Right lobe of liver (tissue), 6 donors: ENCODE measurements around the gene BRIP1. TPM values are rescaled to one million over a fixed set of nuclear protein-coding genes. Genes with fewer than 3 reads are reported as not detected.

ENCODE experiments used
- ATAC-seq, 4 donors: fragments of 200-7000 bp; cut with Tn5 transposase; one replicate each; pipeline ENCODE4 v1.9.1; 2020; ENCODE audit warnings: mild to moderate bottlenecking in 4 of 4, moderate library complexity in 4 of 4
- DNase-seq, 3 donors: peaks; one replicate each; pipeline ENCODE4 v3.0.0-alpha.2; 2020
- H3K27ac ChIP-seq, 3 donors: fragments of 200-600 bp; one replicate each; pipeline ENCODE4 v1.8.0; 2022
- H3K27me3 ChIP-seq, 2 donors: fragments of 200-600 bp; one replicate each; pipeline ENCODE4 v1.8.0; 2022
- H3K36me3 ChIP-seq, 4 donors: fragments of 200-600 bp; sonication (generic) in 1 of 4; one replicate each; pipeline versions ENCODE4 v1.5.1 to v1.8.0; 2017 to 2022; ENCODE audit warnings: control low read depth in 1 of 4
- H3K4me1 ChIP-seq, 4 donors: fragments of 200-600 bp; sonication (generic) in 1 of 4; one replicate each; pipeline versions ENCODE4 v1.5.1 to v1.8.0; 2017 to 2022; ENCODE audit warnings: control low read depth in 1 of 4
- H3K4me3 ChIP-seq, 3 donors: fragments of 200-600 bp; one replicate each; pipeline ENCODE4 v1.8.0; 2022
- H3K9me3 ChIP-seq, 4 donors: fragments of 200-600 bp; sonication (generic) in 1 of 4; one replicate each; pipeline versions ENCODE4 v1.5.1 to v1.8.0; 2017 to 2022; ENCODE audit warnings: control low read depth in 1 of 4
- POLR2A ChIP-seq: fragments of 450-650 bp; IDR thresholded peaks from one replicate; pipeline ENCODE4 v1.6.1; 2017; ENCODE audit warnings: antibody characterized with exemption, mild to moderate bottlenecking
- WGBS: methylation state at CpG from one replicate; pipeline ENCODE4 v1.1.6; 2018; ENCODE audit warnings: low coverage, low lambda C conversion rate; ENCODE audit not compliant: insufficient coverage; ENCODE audit errors: missing lambda C conversion rate; 5-methylcytosine and 5-hydroxymethylcytosine counted together
- intact Hi-C, 2 donors: fragments of 100-400 bp; cut with DNase I; formaldehyde crosslinking; loops; one replicate each; pipeline versions ENCODE4 v1.11.2 to v1.14.1; 2022
- total RNA-seq, 6 experiments: library from RNA; depleted of rRNA in 2 of 6; stranded (reverse); fragments of >200 nt in 2 of 6; fragmentation: NEBNext Ultra II Directional in 3 of 6; extraction: Animal tissue kit (Norgen Biotek cat#: 25700) in 3 of 6; gene quantifications; one replicate each; pipeline versions ENCODE4 v1.1.0 to v1.2.4, GENCODE V29; 2016 to 2023
- TF ChIP-seq, protein P1 (sequence below), 4 donors: fragments of 200-600 bp in 3 of 4; fragments of 450-650 bp in 1 of 4; IDR thresholded peaks; one replicate each; pipeline versions ENCODE4 v1.5.1 to v1.8.0; 2016 to 2022; ENCODE audit warnings: antibody characterized with exemption in 4 of 4, mild to moderate bottlenecking in 2 of 4
- donor health status: DM: no; HTN: yes; CAD: no.
- donor health status: DM: no; HTN: no; CAD: no.
- donor health status: DM: no; HTN: no; CAD: no.
- donor health status: DM: no; HTN: yes; CAD: no.
- donor health status: DM: no; HTN: yes; CAD: no.

The BRIP1 gene
- total RNA-seq, 6 experiments from 2014 or later: 1.0 to 1.6 (median 1.1) TPM

GRCh38 chr17:61755078-61755477 lies 108.2 kb downstream of the BRIP1 start:
- Histone ChIP-seq H3K27me3 (no peaks in the 10 kb centered on the region), H3K4me1 (no peaks in the 10 kb centered on the region), H3K4me3 (no peak overlapping the region), H3K9me3 (no peaks in the 10 kb centered on the region), H3K27ac (no peak overlapping the region), H3K36me3 (no peaks in the 10 kb centered on the region)
- TF ChIP-seq, protein P1, sequence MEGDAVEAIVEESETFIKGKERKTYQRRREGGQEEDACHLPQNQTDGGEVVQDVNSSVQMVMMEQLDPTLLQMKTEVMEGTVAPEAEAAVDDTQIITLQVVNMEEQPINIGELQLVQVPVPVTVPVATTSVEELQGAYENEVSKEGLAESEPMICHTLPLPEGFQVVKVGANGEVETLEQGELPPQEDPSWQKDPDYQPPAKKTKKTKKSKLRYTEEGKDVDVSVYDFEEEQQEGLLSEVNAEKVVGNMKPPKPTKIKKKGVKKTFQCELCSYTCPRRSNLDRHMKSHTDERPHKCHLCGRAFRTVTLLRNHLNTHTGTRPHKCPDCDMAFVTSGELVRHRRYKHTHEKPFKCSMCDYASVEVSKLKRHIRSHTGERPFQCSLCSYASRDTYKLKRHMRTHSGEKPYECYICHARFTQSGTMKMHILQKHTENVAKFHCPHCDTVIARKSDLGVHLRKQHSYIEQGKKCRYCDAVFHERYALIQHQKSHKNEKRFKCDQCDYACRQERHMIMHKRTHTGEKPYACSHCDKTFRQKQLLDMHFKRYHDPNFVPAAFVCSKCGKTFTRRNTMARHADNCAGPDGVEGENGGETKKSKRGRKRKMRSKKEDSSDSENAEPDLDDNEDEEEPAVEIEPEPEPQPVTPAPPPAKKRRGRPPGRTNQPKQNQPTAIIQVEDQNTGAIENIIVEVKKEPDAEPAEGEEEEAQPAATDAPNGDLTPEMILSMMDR (IDR thresholded peaks at IDR 0.05): no peak
- TF ChIP-seq POLR2A: no peak
- intact Hi-C loops: no loop called here
- DNase-seq (no peak), ATAC-seq (no peak)

DNA sequence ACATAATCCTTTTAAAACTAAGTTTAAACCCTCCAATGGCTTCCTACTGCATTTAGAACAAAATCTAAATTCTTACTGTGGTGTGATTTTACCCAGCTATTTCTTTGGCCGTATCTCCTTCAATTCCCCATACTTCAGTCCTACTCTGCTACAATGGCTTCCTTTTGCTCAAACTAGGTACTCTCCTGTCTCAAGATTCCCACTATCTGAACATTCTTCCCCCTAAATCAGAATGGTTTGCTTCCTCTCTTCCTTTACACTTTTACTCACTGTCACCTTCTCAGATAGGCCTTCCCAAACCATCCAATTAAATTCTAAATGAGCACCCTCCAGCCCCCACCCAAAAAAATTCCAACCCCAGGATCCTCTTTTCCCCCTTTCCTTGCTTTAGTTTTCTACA lies 109.2 kb downstream of the BRIP1 start:
- Histone ChIP-seq H3K27me3 (no peaks in the 10 kb centered on the region), H3K4me3 (no peak overlapping the region), H3K9me3 (no peaks in the 10 kb centered on the region), H3K36me3 (no peaks in the 10 kb centered on the region), H3K27ac (no peak overlapping the region), H3K4me1 (no peaks in the 10 kb centered on the region)
- ATAC-seq: no peak
- no peak for TF ChIP-seq POLR2A
- TF ChIP-seq, protein P1 (IDR thresholded peaks at IDR 0.05): no peak
- WGBS: 88% methylated on average over 1 of the region's 1 CpG
- intact Hi-C loops: no loop called here
- DNase-seq: no peak

DNA sequence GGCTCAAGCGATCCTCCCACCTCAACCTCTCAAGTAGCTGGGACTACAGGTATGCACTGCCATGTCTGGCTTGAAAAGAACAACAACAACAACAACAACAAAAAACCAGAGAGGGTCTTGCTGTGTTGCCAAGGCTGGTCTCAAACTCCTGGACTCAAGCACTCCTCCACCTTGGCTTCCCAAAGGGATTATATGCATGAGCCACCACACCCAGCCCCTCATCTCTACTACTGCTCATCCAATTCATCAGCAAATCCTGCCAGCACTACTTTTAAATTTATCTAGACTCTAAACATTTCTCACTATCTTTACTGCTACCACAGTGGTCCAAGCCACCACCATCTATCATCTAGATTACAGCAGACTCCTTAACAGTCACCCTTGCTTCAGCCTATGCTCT lies 109.6 kb downstream of the BRIP1 start:
- DNase-seq (no peak), ATAC-seq (no peak)
- intact Hi-C loops: no loop called here
- Histone ChIP-seq H3K4me1 (no peaks in the 10 kb centered on the region), H3K27ac (no peak overlapping the region), H3K4me3 (no peak overlapping the region), H3K36me3 (no peaks in the 10 kb centered on the region), H3K27me3 (no peaks in the 10 kb centered on the region), H3K9me3 (no peaks in the 10 kb centered on the region)
- no peak for TF ChIP-seq POLR2A
- TF ChIP-seq, protein P1 (IDR thresholded peaks at IDR 0.05): no peak
- 100% methylated on average over 1 of the region's 1 CpG for WGBS

GRCh38 chr17:61750656-61751055 lies 112.7 kb downstream of the BRIP1 start:
- no peak overlapping the region for H3K4me3 ChIP-seq
- TF ChIP-seq POLR2A: no peak
- TF ChIP-seq, protein P1 (IDR thresholded peaks at IDR 0.05): no peak
- no peak overlapping the region for H3K27ac ChIP-seq
- H3K27me3 ChIP-seq: no peaks in the 10 kb centered on the region
- H3K9me3 ChIP-seq: no peaks in the 10 kb centered on the region
- no peaks in the 10 kb centered on the region for H3K4me1 ChIP-seq
- intact Hi-C loops: no loop called here
- ATAC-seq (no peak), DNase-seq (no peak)
- 71% methylated on average over 1 of the region's 1 CpG for WGBS
- no peaks in the 10 kb centered on the region for H3K36me3 ChIP-seq

DNA sequence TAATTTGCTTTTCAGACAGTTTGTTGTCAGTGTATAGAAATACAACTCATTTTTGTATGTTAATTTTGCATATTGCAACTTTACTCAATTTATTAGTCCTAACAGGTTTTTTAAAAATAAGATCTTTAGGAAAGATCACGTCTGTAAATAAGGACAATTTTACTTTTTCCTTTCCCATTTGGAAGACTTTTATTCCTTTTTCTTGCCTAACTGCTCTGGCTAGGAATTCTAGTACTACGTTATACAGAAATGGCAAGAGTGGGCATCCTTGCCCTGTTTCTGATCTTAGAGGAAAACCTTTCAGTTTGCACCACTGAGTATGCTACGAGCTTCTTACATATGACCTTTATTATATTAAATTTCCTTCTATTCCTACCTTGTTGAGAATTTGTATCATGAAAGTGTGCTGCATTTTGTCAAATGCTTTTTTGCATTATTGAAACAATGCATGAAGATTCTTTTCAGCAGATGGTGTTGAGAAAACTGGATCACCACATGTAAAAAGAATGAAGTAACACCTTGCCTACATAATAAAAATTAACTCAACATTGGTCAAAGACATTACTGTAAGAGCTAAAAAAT lies 113.4 kb downstream of the BRIP1 start:
- H3K4me3 ChIP-seq: no peak overlapping the region
- H3K36me3 ChIP-seq: no peaks in the 10 kb centered on the region
- no peaks in the 10 kb centered on the region for H3K4me1 ChIP-seq
- intact Hi-C loops: no loop called here
- DNase-seq (no peak), ATAC-seq (no peak)
- WGBS: 95% methylated on average over 3 of the region's 3 CpGs
- no peak overlapping the region for H3K27ac ChIP-seq
- no peaks in the 10 kb centered on the region for H3K27me3 ChIP-seq
- no peaks in the 10 kb centered on the region for H3K9me3 ChIP-seq
- TF ChIP-seq POLR2A: no peak
- TF ChIP-seq, protein P1 (IDR thresholded peaks at IDR 0.05): no peak
